Neural cell (in vitro differentiated cells): Measurements from ENCODE around the gene MYO5A. TPM values are rescaled to one million over a fixed set of nuclear protein-coding genes. Genes with fewer than 3 reads are reported as not detected.

Experiments used
- H2AFZ ChIP-seq: fragments of 200-600, 300-800 bp; sonication (generic), shearing (Covaris generic); 2 replicates; pipeline ENCODE4 v1.6.0; 2014; ENCODE audit warnings: low read depth, mild to moderate bottlenecking, antibody characterized with exemption, low read length, moderate library complexity
- H3F3A ChIP-seq: fragments of 200-600 bp; shearing (Covaris generic); 2 replicates; pipeline ENCODE4 v1.6.1; 2016; ENCODE audit warnings: mild to moderate bottlenecking, moderate library complexity, mixed read lengths, antibody characterized with exemption, low read length; ENCODE audit not compliant: insufficient read depth, poor library complexity, severe bottlenecking
- H3K27ac ChIP-seq: fragments of 200-600, 300-800 bp; sonication (generic), shearing (Covaris generic); 2 replicates; pipeline ENCODE4 v1.5.1; 2014; ENCODE audit warnings: mild to moderate bottlenecking, low read length, moderate library complexity
- H3K27me3 ChIP-seq: fragments of 300-800, 200-600 bp; sonication (generic), shearing (Covaris generic); 2 replicates; pipeline ENCODE4 v1.6.0; 2014; ENCODE audit warnings: mild to moderate bottlenecking, low read depth, low read length, moderate library complexity; ENCODE audit not compliant: insufficient read depth
- H3K36me3 ChIP-seq: fragments of 300-800, 200-600 bp; sonication (generic), shearing (Covaris generic); 2 replicates; pipeline ENCODE4 v1.5.1; 2014; ENCODE audit warnings: mild to moderate bottlenecking, antibody characterized with exemption, low read length, moderate library complexity; ENCODE audit not compliant: insufficient read depth
- H3K4me2 ChIP-seq: fragments of 300-800, 200-600 bp; sonication (generic), shearing (Covaris generic); 2 replicates; pipeline ENCODE4 v1.6.0; 2014; ENCODE audit warnings: mild to moderate bottlenecking, low read length
- H3K4me3 ChIP-seq: fragments of 300-800, 200-600 bp; sonication (generic), shearing (Covaris generic); 2 replicates; pipeline ENCODE4 v1.5.1; 2014; ENCODE audit warnings: mild to moderate bottlenecking, low read length, moderate library complexity
- H3K79me2 ChIP-seq: fragments of 200-600 bp; shearing (Covaris generic); replicated peaks from 2 replicates; pipeline ENCODE4 v1.6.0; 2014; ENCODE audit warnings: mild to moderate bottlenecking, low read length, moderate library complexity; ENCODE audit not compliant: insufficient read depth
- H3K9ac ChIP-seq: fragments of 300-800, 200-600 bp; sonication (generic), shearing (Covaris generic); 2 replicates; pipeline ENCODE4 v1.6.1; 2016; ENCODE audit warnings: mild to moderate bottlenecking, low read length, mixed read lengths
- H3K9me2 ChIP-seq: fragments of 200-600 bp; shearing (Covaris generic); 2 replicates; pipeline ENCODE4 v1.6.1; 2016; ENCODE audit warnings: mild to moderate bottlenecking, low read length, mixed read lengths; ENCODE audit not compliant: insufficient read depth
- H3K9me3 ChIP-seq: fragments of 200-600, 300-800 bp; sonication (generic), shearing (Covaris generic); 2 replicates; pipeline ENCODE4 v1.6.1; 2016; ENCODE audit warnings: mild to moderate bottlenecking, mixed run types, low read length, moderate library complexity, mixed read lengths
- H4K20me1 ChIP-seq: fragments of 200-600 bp; shearing (Covaris generic); 2 replicates; pipeline ENCODE4 v1.6.1; 2016; ENCODE audit warnings: mild to moderate bottlenecking, mixed run types; ENCODE audit not compliant: insufficient read depth
- CTCF ChIP-seq: fragments of 450-650 bp; IDR thresholded peaks from 2 replicates; pipeline ENCODE4 v1.5.1; 2014; ENCODE audit warnings: antibody characterized with exemption, mild to moderate bottlenecking, moderate library complexity; ENCODE audit not compliant: poor library complexity, severe bottlenecking
- EP300 ChIP-seq: fragments of 450-650 bp; conservative IDR thresholded peaks from 2 replicates; pipeline ENCODE4 v1.6.1; 2014; ENCODE audit warnings: antibody characterized with exemption, mild to moderate bottlenecking, moderate library complexity; ENCODE audit not compliant: poor library complexity, severe bottlenecking
- EZH2 ChIP-seq: fragments of 200-600, 300-800 bp; shearing (Covaris generic), sonication (generic); IDR thresholded peaks from 2 replicates; pipeline ENCODE4 v1.6.1; 2014; ENCODE audit warnings: antibody characterized with exemption, low read length, borderline replicate concordance, mild to moderate bottlenecking; ENCODE audit not compliant: insufficient read depth, poor library complexity, severe bottlenecking
- MXI1 ChIP-seq: fragments of 450-650 bp; conservative IDR thresholded peaks from 2 replicates; pipeline ENCODE4 v1.6.1; 2014; ENCODE audit warnings: antibody characterized with exemption, mild to moderate bottlenecking; ENCODE audit not compliant: poor library complexity, severe bottlenecking
- POLR2AphosphoS5 ChIP-seq: IDR thresholded peaks from 2 replicates; pipeline ENCODE4 v1.6.1; 2012
- RAD21 ChIP-seq: fragments of 450-650 bp; conservative IDR thresholded peaks from 2 replicates; pipeline ENCODE4 v1.6.1; 2014; ENCODE audit warnings: antibody characterized with exemption, mild to moderate bottlenecking, moderate library complexity
- REST ChIP-seq: IDR thresholded peaks from 2 replicates; pipeline ENCODE4 v1.6.1; 2012; ENCODE audit warnings: borderline replicate concordance
- SMC3 ChIP-seq: fragments of 450-650 bp; conservative IDR thresholded peaks from 2 replicates; pipeline ENCODE4 v1.6.1; 2014; ENCODE audit warnings: antibody characterized with exemption, mild to moderate bottlenecking, moderate library complexity; ENCODE audit not compliant: poor library complexity
- TAF1 ChIP-seq: IDR thresholded peaks from 2 replicates; pipeline ENCODE4 v1.6.1; 2012; ENCODE audit warnings: low read depth
- polyA plus RNA-seq: library from polyadenylated mRNA; depleted of rRNA; stranded (reverse); fragments of >200 nt; gene quantifications from 2 replicates; pipeline ENCODE4 v1.2.3, GENCODE V29; 2014

MYO5A gene
- polyA plus RNA-seq, 1 donor from 2014 or later: 43.8 TPM

- no peaks in the 10 kb centered on the region for H3K79me2 ChIP-seq
- no peaks in the 10 kb centered on the region for H3K27me3 ChIP-seq
- no peaks in the 10 kb centered on the region for H4K20me1 ChIP-seq
- no peak overlapping the region for H3K4me2 ChIP-seq
- no peaks in the 10 kb centered on the region for H3F3A ChIP-seq
- TF ChIP-seq POLR2AphosphoS5 (no peak), MXI1 (no peak), CTCF (no peak), EP300 (no peak), TAF1 (no peak), RAD21 (no peak), SMC3 (no peak), EZH2 (no peak), REST (no peak)
- no peak overlapping the region for H3K9ac ChIP-seq
- no peak overlapping the region for H2AFZ ChIP-seq
- H3K9me2 ChIP-seq: no peaks in the 10 kb centered on the region
- H3K9me3 ChIP-seq: no peaks in the 10 kb centered on the region
- H3K4me3 ChIP-seq: no peak overlapping the region
- no peaks in the 10 kb centered on the region for H3K36me3 ChIP-seq
- no peak overlapping the region for H3K27ac ChIP-seq
Observed at GRCh38 chr15:52301265-52301847, 227.3 kb downstream of the MYO5A start.

- TF ChIP-seq TAF1: no peak
- TF ChIP-seq MXI1: no peak
- TF ChIP-seq POLR2AphosphoS5: no peak
- no peak for TF ChIP-seq RAD21
- TF ChIP-seq CTCF: no peak
- no peak for TF ChIP-seq REST
- no peak for TF ChIP-seq EP300
- TF ChIP-seq SMC3: no peak
- TF ChIP-seq EZH2: no peak
- H4K20me1 ChIP-seq: no peaks in the 10 kb centered on the region
- no peaks in the 10 kb centered on the region for H3K79me2 ChIP-seq
- H3F3A ChIP-seq: no peaks in the 10 kb centered on the region
- H3K4me3 ChIP-seq: peak within 1 kb of the TSS; percentile 68
- H3K27ac ChIP-seq: no peak within 1 kb of the TSS
- H3K27me3 ChIP-seq: peaks cover 17% of the 10 kb centered on the region
- no peak within 1 kb of the TSS for H3K4me2 ChIP-seq
- H3K9ac ChIP-seq: peak within 1 kb of the TSS; percentile 23
- no peaks in the 10 kb centered on the region for H3K9me2 ChIP-seq
- no peak within 1 kb of the TSS for H2AFZ ChIP-seq
- no peaks in the 10 kb centered on the region for H3K9me3 ChIP-seq
- H3K36me3 ChIP-seq: no peaks in the 10 kb centered on the region
Observed at GRCh38 chr15:52295421-52296001, 233.2 kb downstream of the MYO5A start, which contains the start of gene MYO5C. TSS of gene MYO5C (minus strand) at chr15:52295804. CDS start at chr15:52295636, 168 bp downstream.
